SU-DHL-6 (cell line): ENCODE measurements around the gene TNNC1.

Experiments
- H2AFZ ChIP-seq: fragments of 200-600 bp; sonication (generic); 2 replicates; pipeline ENCODE4 v1.6.1; 2014; ENCODE audit warnings: low read depth, mild to moderate bottlenecking, moderate library complexity, mixed read lengths, antibody characterized with exemption, low read length; ENCODE audit not compliant: severe bottlenecking
- H3F3A ChIP-seq: fragments of 200-600 bp; shearing (Covaris generic); 2 replicates; pipeline ENCODE4 v1.6.0; 2016; ENCODE audit warnings: antibody characterized with exemption, mild to moderate bottlenecking; ENCODE audit not compliant: insufficient read depth
- H3K27ac ChIP-seq: fragments of 200-600 bp; sonication (generic); 2 replicates; pipeline ENCODE4 v1.5.1; 2016; ENCODE audit warnings: low read depth, mild to moderate bottlenecking, low read length, moderate library complexity, mixed read lengths
- H3K27me3 ChIP-seq: fragments of 200-600 bp; sonication (generic), shearing (Covaris generic); 2 replicates; pipeline ENCODE4 v1.6.0; 2014; ENCODE audit warnings: mild to moderate bottlenecking, low read length
- H3K36me3 ChIP-seq: fragments of 200-600 bp; sonication (generic); 2 replicates; pipeline ENCODE4 v1.6.1; 2014; ENCODE audit warnings: mild to moderate bottlenecking, low read length, mixed read lengths
- H3K4me2 ChIP-seq: fragments of 300-600, 200-600 bp; shearing (Covaris generic), sonication (generic); 2 replicates; pipeline ENCODE4 v1.6.0; 2014; ENCODE audit warnings: low read length, low read depth, mild to moderate bottlenecking; ENCODE audit not compliant: poor library complexity, severe bottlenecking
- H3K4me3 ChIP-seq: fragments of 200-600 bp; sonication (generic); 2 replicates; pipeline ENCODE4 v1.5.1; 2014; ENCODE audit warnings: antibody characterized with exemption, low read length, mild to moderate bottlenecking, mixed read lengths; ENCODE audit not compliant: insufficient read depth, poor library complexity, severe bottlenecking
- H3K79me2 ChIP-seq: fragments of 200-600 bp; sonication (generic); 2 replicates; pipeline ENCODE4 v1.6.1; 2014; ENCODE audit warnings: mild to moderate bottlenecking, low read length, moderate library complexity; ENCODE audit not compliant: insufficient read depth
- H3K9ac ChIP-seq: fragments of 200-600 bp; sonication (generic); 2 replicates; pipeline ENCODE4 v1.7.0; 2014; ENCODE audit warnings: mild to moderate bottlenecking, low read length
- H3K9me2 ChIP-seq: fragments of 200-600 bp; sonication (generic); replicated peaks from 2 replicates; pipeline ENCODE4 v1.6.1; 2014; ENCODE audit warnings: low read length; ENCODE audit not compliant: insufficient read depth
- H3K9me3 ChIP-seq: fragments of 200-600 bp; sonication (generic); 2 replicates; pipeline ENCODE4 v1.6.1; 2014; ENCODE audit warnings: low read length, mixed read lengths; ENCODE audit not compliant: insufficient read depth
- H4K20me1 ChIP-seq: fragments of 200-600 bp; sonication (generic); 2 replicates; pipeline ENCODE4 v1.6.1; 2014; ENCODE audit warnings: low read depth, mild to moderate bottlenecking, antibody characterized with exemption, low read length, moderate library complexity, mixed read lengths
- CTCF ChIP-seq: fragments of 200-600 bp; sonication (generic); IDR thresholded peaks from one replicate; pipeline ENCODE4 v1.5.1; 2017; ENCODE audit warnings: antibody characterized with exemption, mild to moderate bottlenecking, low read length, moderate library complexity; ENCODE audit not compliant: insufficient read depth, poor library complexity, severe bottlenecking
- EZH2phosphoT487 ChIP-seq: fragments of 200-600 bp; sonication (generic), shearing (Covaris generic); conservative IDR thresholded peaks from 2 replicates; pipeline ENCODE4 v1.6.1; 2018; ENCODE audit warnings: mild to moderate bottlenecking, antibody characterized with exemption, low read length, moderate library complexity, mixed read lengths

Gene TNNC1

GRCh38 chr3:52438104-52438376 lies 15.8 kb downstream of the TNNC1 start:
- no peak overlapping the region for H2AFZ ChIP-seq
- H3K9ac ChIP-seq = no peak overlapping the region
- H3K4me3 ChIP-seq = no peak overlapping the region
- no peaks in the 10 kb centered on the region for H3K27me3 ChIP-seq
- H3K9me3 ChIP-seq = no peaks in the 10 kb centered on the region
- TF ChIP-seq EZH2phosphoT487 (no peak), CTCF (no peak)
- no peaks in the 10 kb centered on the region for H3K79me2 ChIP-seq
- no peaks in the 10 kb centered on the region for H3F3A ChIP-seq
- no peaks in the 10 kb centered on the region for H3K36me3 ChIP-seq
- no peak overlapping the region for H3K4me2 ChIP-seq
- H3K27ac ChIP-seq = no peak overlapping the region
- H3K9me2 ChIP-seq = no peaks in the 10 kb centered on the region
- H4K20me1 ChIP-seq = no peaks in the 10 kb centered on the region

- Histone ChIP-seq H3K9me2 (no peaks in the 10 kb centered on the region), H3K9me3 (no peaks in the 10 kb centered on the region), H3K4me2 (no peak overlapping the region), H3K36me3 (no peaks in the 10 kb centered on the region), H4K20me1 (no peaks in the 10 kb centered on the region), H3K4me3 (no peak overlapping the region), H3F3A (no peaks in the 10 kb centered on the region), H3K79me2 (no peaks in the 10 kb centered on the region), H3K27ac (no peak overlapping the region), H3K27me3 (no peaks in the 10 kb centered on the region), H3K9ac (no peak overlapping the region), H2AFZ (no peak overlapping the region)
- TF ChIP-seq CTCF (no peak), EZH2phosphoT487 (no peak)
Measured at GRCh38 chr3:52437326-52438103, 16.3 kb downstream of the TNNC1 start.

GRCh38 chr3:52436500-52437149 lies 17.2 kb downstream of the TNNC1 start:
- H3K9me3 ChIP-seq = no peaks in the 10 kb centered on the region
- no peak overlapping the region for H3K4me2 ChIP-seq
- H3K79me2 ChIP-seq = no peaks in the 10 kb centered on the region
- H3K9ac ChIP-seq = no peak overlapping the region
- TF ChIP-seq EZH2phosphoT487 = no peak
- TF ChIP-seq CTCF = no peak
- no peaks in the 10 kb centered on the region for H3K27me3 ChIP-seq
- H3K4me3 ChIP-seq = no peak overlapping the region
- no peaks in the 10 kb centered on the region for H4K20me1 ChIP-seq
- H2AFZ ChIP-seq = no peak overlapping the region
- H3F3A ChIP-seq = no peaks in the 10 kb centered on the region
- H3K27ac ChIP-seq = no peak overlapping the region
- no peaks in the 10 kb centered on the region for H3K9me2 ChIP-seq
- no peaks in the 10 kb centered on the region for H3K36me3 ChIP-seq
